Glomerular endothelial cell (primary cell): ENCODE measurements around the gene NUP210L. TPM values are rescaled to one million over a fixed set of nuclear protein-coding genes. Genes with fewer than 3 reads are reported as not detected.

ENCODE experiments used
- DNase-seq: peaks from one replicate; pipeline ENCODE4 v3.0.0-alpha.2; 2011; ENCODE audit warnings: low read depth, low spot score; ENCODE audit errors: extremely low read depth
- total RNA-seq: library from RNA; depleted of rRNA; stranded (reverse); fragments of >200 nt; gene quantifications from 2 replicates; pipeline ENCODE4 v1.2.3, GENCODE V29; 2015

Gene NUP210L
- total RNA-seq, 1 donor from 2014 or later: not detected

- DNase-seq: no peak
Observed at GRCh38 chr1:153968972-153969371, 185.9 kb downstream of the NUP210L start.

- DNase-seq: no peak
Observed at GRCh38 chr1:153968408-153968807, 186.5 kb downstream of the NUP210L start.

DNA sequence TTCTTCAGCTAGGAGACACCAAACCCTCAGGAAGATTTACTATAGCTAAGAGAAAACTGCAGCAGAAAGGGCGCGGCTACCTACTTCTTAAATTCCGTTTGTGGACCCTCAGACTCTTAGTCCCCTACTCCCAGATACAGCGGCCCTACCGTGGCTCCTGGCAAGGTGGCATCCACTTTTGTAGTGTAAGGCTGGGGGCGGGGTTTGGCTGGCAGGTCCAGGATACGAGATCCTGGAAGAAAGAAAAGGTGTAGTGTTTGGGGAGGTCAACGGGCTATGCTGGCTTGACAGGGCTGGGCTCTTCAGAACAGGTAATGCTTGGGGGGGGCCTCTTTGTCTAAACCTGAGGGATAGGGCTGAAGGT is 186.9 kb downstream of the NUP210L start:
- DNase-seq: no peak

DNA sequence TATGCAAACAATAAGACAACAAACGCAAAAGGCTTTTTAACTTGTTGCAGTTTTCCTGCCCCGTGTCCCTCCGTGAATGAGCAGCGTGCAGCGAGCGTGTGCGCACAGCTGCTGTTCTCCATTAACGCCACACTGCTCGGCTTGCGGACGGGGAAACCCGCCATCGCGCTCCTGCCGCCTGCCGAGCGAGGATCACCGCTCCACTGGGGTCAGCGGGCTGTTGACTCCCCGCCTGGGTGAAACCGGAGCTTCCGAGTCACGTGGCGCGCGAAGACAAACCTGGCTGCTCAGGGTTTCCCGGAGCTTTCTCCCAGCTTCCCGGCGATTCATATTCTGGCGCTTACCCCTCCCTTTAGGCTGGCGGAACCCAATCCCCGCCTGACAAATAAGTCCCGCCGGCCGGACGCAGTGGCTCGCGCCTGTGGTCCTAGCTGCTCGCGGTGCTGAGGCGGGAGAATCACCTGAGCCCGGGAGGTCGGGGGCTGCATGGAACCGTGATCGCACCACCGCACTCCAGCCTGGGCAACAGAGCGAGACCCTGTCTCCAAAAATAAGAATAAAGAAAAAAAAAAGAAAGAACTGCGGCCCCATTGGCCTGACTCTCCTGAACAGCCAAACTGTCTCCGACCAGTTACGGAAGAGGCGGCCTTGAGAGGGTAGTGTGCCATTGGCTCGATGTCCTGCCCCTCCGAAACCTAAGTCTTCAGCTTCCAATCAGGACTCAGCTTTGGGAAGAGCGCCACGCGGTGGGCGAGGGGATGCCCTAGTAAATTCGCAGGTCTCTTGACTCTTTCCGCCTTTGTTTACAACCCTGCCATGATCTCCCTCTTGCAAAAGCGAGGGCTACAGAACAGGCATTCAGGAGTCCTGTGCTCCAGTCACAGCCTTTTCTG is 187.5 kb downstream of the NUP210L start, which contains the start of gene CREB3L4:
Gene CREB3L4, plus strand, starts transcription at position 796 of the 893 bp plus-strand sequence. CDS start 624 bp downstream, outside the sequence.
- DNase-seq: peak; percentile 95

DNA sequence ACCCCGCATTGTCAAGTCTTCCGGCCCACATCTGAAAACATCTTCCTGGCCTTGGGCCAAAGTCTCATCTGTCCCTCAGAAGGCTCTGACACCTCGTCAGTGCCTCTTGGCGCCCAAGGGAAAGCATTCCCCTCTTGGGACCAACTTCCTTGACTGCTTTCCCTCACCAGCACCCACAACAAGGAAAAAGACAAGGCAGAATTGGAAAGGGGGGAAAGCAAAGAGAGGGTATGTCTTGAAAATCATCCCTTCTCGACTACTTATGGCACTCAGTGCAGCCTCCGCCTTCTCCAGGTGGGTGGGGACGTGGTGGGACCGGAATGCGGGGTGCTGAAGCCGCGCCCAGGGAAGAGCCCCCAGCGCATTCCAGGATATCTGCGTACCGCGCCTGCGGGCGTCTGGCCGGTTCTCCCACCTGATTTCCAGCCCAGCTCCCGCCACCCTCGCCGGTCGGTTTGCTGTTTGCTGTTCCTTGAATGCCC is 191.0 kb downstream of the NUP210L start:
- DNase-seq: no peak

DNA sequence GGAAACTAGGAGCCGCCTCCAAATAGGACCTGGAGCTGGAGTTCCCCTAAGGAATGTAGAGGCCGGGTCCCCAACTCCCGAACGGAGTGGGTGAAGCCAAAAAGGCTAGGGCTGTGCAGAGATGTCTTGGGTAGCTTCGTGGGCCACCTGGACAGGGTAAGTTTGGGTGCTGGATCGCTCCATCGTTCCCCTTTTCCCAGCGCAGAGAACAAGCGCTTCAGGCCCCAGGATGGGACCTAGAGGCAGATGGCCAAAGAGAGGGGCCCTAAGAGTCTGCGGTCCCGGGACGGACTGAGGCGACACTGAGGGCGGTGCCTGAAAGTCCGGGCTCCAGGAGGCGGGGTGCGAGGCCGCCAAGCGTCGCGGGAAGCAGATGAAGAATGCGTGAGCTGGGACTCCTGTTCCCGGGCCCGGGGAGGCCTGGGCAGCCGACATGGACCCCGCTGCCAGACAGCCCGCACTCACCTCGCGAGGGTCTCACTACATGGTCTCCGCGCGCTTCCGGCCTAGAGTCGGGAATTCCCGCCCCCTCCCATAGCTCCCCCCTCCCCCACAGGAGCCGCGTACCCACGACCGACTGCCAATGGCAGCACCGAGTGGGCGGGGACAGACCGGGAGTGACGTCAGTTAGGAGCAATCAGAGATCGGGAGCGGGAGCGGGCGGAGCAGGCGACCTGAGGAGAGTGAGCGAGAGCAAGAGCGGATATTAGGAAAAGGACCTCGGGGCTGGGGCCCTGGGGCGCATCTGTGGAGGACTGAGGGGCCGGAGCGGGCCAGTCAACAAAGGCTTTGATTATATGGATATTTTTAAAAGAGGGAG is 191.6 kb downstream of the NUP210L start, which contains the start of gene SLC39A1:
Gene SLC39A1, minus strand, starts transcription at position 508 of the 820 bp plus-strand sequence. CDS start 822 bp downstream, outside the sequence.
- no peak for DNase-seq

DNA sequence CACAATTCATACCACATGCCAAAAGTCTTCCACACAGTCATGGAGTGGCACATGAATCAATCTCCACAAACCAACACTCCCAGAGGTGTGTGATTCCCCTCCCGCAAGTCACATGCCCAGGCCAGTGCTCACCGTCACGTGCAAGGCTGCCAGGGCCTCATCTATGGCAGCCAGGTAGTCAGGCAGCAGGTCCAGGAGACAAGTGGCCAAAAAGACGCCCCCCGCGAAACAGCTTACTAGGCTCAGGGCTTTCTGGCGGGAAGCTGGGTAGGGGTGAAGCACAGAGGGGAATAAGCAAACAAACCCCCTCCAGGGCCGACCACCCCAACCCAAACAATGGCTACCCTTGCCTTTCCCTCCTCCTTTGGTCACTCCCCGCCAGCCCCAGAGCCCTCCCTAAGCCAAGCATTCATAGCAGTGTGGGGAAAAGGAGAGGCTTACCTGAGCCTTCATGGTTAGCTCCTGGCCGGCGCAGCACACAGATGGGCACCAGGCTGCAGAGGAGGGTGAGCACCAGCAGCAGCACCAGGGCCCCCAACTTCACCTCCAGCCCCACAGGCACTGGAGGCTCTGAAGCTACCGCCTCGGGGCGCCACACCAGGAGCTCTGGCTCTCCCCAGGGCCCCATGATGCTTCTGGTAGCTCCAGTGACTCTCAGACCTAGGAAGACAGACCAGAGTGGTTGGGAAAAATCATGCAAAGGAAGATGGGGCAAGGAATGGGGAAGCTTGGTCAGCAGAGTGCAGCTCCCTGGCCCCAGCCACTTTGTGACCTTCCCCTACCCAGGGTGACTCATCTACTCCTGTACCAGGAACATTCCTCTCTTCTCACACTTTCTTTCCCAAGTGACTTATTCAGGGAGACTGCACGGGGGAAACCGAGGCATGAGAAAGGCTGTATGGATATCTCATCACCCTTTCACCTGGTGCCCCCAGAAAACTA is 192.5 kb downstream of the NUP210L start:
- no peak for DNase-seq

DNA sequence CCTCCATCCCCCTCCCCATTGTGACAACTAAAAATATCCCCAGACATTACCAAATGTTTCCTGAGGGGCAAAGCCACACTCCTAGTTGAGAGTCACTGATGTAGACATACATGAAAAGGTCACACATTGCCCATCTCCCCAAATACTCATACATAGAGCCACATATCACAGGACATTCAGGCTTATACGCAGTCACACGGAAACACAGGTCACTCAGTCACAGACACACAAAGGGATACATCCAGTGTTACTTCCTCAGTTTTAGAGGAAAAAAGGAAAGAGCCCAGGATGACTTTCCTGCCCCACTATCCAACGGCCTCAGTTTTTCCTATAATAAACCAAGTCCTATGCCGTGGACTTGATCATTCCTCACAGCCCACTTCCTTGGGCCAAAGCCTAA is 193.5 kb downstream of the NUP210L start:
- no peak for DNase-seq

DNA sequence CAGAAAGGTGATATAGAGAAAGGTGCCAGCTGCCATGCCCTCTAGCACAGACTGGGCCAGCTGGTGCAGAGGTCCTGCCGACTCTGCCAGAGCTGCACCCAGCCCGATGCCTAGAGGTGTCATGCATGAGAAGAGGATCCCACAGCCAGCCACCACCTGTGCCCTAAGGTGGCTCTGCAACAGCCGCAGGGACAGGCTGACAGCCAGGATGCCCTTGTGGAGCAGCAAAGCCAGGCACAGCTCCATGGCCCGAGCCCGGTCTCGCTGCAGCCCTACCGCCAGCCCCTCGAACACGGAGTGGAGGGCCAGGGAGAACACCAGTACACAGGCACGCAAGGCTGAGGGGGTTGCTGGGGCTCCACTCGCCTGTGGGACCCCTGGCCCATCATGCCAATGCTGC is 194.7 kb downstream of the NUP210L start:
- no peak for DNase-seq

GRCh38 chr1:153959454-153959853 is 195.4 kb downstream of the NUP210L start:
- no peak for DNase-seq

DNA sequence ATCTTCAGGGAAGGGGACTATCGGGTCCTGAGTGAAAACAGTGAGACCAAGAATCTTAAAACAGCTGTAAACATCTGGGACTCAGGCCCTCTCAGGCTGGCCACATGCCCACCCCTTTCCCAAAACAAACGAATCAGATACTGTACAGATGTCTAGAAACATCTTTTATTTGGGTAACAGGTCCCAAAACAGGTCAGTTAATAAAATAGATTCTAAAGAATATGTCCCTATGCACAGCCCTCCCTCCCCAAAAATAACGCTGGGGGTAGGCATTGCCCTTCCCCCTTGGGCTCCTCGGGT is 196.0 kb downstream of the NUP210L start:
- DNase-seq: no peak

- DNase-seq: no peak
Observed at GRCh38 chr1:153958111-153958960, 196.5 kb downstream of the NUP210L start, which contains the start of gene CRTC2. CRTC2 (minus strand) TSS chr1:153958612; CDS start chr1:153958497, 115 bp downstream.

- no peak for DNase-seq
Observed at GRCh38 chr1:153957744-153958110, 197.1 kb downstream of the NUP210L start.

- no peak for DNase-seq
Observed at GRCh38 chr1:153956997-153957715, 197.7 kb downstream of the NUP210L start.

DNA sequence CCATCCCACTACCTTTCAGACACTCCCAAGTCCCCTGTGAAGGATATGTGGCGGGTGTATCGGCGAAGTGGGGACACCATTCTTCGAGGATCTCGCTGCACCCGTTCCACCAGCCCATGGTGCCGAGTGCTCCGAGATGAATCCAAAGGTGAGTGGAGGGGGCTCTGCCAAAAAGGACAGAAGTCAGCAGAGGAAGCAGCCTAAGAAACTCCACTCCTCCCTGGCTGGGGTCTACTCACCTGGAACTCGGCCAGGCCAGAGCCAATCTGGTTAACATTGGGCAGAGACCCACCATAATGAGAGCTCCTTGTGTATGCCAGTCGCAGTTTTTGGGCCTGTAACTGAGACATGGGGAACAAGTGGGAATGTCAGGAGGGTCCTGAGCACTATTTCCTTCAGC is 200.0 kb downstream of the NUP210L start:
- no peak for DNase-seq

DNA sequence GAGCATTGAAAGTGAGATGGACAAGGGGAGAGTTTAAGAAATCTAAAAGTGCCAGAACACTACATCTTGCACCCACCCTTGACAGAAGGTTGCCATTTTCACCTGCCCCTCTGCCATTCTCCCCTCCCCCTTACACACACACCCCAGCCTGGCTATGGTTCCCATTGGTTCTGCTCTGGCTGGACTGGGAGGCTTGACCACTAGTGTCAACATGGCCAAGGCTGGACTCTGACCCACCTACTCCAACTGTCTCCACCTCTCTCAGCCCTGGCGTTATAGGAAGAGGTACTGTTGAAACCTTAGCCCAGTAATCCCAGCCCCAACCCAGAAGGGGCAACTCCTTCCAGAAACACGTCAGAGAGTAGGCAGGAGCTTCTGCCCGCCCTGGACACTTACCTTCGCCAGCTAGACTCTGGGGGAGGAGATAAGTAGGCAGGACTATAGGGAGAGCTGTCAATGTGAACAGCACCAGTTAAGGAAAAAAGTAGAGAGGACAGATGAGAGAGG is 201.0 kb downstream of the NUP210L start:
- no peak for DNase-seq

- no peak for DNase-seq
Observed at GRCh38 chr1:153951801-153952200, 203.1 kb downstream of the NUP210L start.

DNA sequence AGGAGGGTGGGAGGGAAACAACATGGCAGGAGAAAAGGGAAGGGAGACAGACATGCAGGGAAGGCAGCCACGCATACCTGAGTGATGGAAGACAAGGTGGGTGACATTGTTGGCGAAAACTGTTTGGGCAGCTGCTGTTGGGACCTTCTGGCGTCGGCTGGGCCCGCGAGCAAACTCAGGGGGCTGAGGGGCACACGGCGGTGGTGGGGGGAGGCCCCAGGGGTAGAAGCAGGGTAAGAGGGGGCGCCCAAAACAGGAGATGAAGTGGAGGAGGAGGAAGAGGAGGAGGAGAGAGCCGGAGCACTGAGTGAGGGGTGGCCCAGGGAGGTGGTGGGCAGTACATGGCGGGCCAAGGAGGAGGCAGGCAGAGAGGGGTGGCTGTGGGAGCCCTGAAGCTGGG is 203.7 kb downstream of the NUP210L start:
- no peak for DNase-seq
